GM12878 (cell line): ENCODE data around the gene B4GALNT4. TPM values are rescaled to one million over a fixed set of nuclear protein-coding genes. Genes with fewer than 3 reads are reported as not detected.

Source experiments
- ATAC-seq: fragments of 200-7000 bp; cut with Tn5 transposase; 3 replicates; pipeline ENCODE4 v1.9.1; 2020; ENCODE audit warnings: mild to moderate bottlenecking, moderate library complexity
- BruUV-seq: library from RNA; stranded (reverse); fragments of 400-500 nt; replicated peaks from 2 replicates; lab custom pipeline; 2021; lab: Mats Ljungman, UMichigan
- CTCF ChIA-PET: fragments of 300-600 bp; sonication (Branson Sonifier 250); formaldehyde crosslinking; extraction: SDS; loops from one replicate; lab custom pipeline; 2021; ENCODE audit warnings: inconsistent platforms; lab: Yijun Ruan, JAX
- POLR2A ChIA-PET: fragments of 350-600 bp; formaldehyde crosslinking; extraction: SDS; loops from one replicate; lab custom pipeline; 2021; ENCODE audit warnings: inconsistent platforms; lab: Charles Lee
- RAD21 ChIA-PET: fragments of 300-600 bp; sonication (Branson Sonifier 250); formaldehyde crosslinking; loops from one replicate; lab custom pipeline; 2023; ENCODE audit warnings: antibody characterized with exemption; ENCODE audit not compliant: unreplicated experiment; lab: Charles Lee
- SMC1A ChIA-PET: fragments of 300-600 bp; sonication (Branson Sonifier 250); formaldehyde crosslinking; loops from one replicate; lab custom pipeline; 2023; ENCODE audit not compliant: unreplicated experiment, uncharacterized antibody; lab: Charles Lee
- DNase-seq: peaks from one replicate; pipeline ENCODE4 v3.0.0-alpha.2; 2011; ENCODE audit warnings: low read depth, low spot score
- FAIRE-seq: peaks from 3 replicates; lab custom pipeline; 2011; peaks lifted over from hg19 to GRCh38; lab: Jason Lieb, UNC
- H2AFZ ChIP-seq: 2 replicates; pipeline ENCODE4 v1.6.0; 2011; ENCODE audit warnings: low read depth, low read length, control low read depth; ENCODE audit not compliant: control insufficient read depth
- H3K27ac ChIP-seq: 2 replicates; pipeline ENCODE4 v1.5.1; 2011; ENCODE audit warnings: control low read depth; ENCODE audit not compliant: control insufficient read depth, insufficient read depth
- H3K27me3 ChIP-seq, 2 experiments: replicated peaks in 1 of 2; 2 replicates each; pipeline versions ENCODE4 v1.6.0 to v1.6.1; 2011; ENCODE audit warnings: low read length in 1 of 2; ENCODE audit not compliant: control insufficient read depth in 2 of 2, insufficient read depth in 2 of 2
- H3K36me3 ChIP-seq, 2 experiments: 2 replicates each; pipeline ENCODE4 v1.5.1; 2011; ENCODE audit warnings: low read length in 1 of 2; ENCODE audit not compliant: control insufficient read depth in 2 of 2, insufficient read depth in 2 of 2
- H3K4me1 ChIP-seq: 2 replicates; pipeline ENCODE4 v1.6.1; 2011; ENCODE audit warnings: mild to moderate bottlenecking, low read length, moderate library complexity, mixed read lengths; ENCODE audit not compliant: control insufficient read depth, insufficient read depth
- H3K4me2 ChIP-seq: 2 replicates; pipeline ENCODE4 v1.6.0; 2011; ENCODE audit warnings: control low read depth; ENCODE audit not compliant: control insufficient read depth, insufficient read depth
- H3K4me3 ChIP-seq: fragments of 200-600 bp; sonication (generic); 2 replicates; pipeline ENCODE4 v1.5.1; 2016
- H3K79me2 ChIP-seq: 2 replicates; pipeline ENCODE4 v1.6.0; 2011; ENCODE audit warnings: low read length; ENCODE audit not compliant: control insufficient read depth, insufficient read depth
- H3K9ac ChIP-seq: 2 replicates; pipeline ENCODE4 v1.8.0; 2011; ENCODE audit warnings: low read length, control low read depth, mixed read lengths; ENCODE audit not compliant: control insufficient read depth, insufficient read depth
- H3K9me3 ChIP-seq: replicated peaks from 3 replicates; pipeline ENCODE4 v1.5.1; 2011; ENCODE audit warnings: mild to moderate bottlenecking, low read length; ENCODE audit not compliant: control insufficient read depth, insufficient read depth
- H4K20me1 ChIP-seq: 2 replicates; pipeline ENCODE4 v1.6.0; 2011; ENCODE audit not compliant: control insufficient read depth, insufficient read depth
- HDAC2 ChIP-seq: fragments of 200-600 bp; sonication (generic); IDR thresholded peaks from 2 replicates; pipeline ENCODE4 v1.6.1; 2017
- HDAC6 ChIP-seq: fragments of 200-600 bp; sonication (generic); IDR thresholded peaks from one replicate; pipeline ENCODE4 v1.8.0; 2017; ENCODE audit warnings: antibody characterized with exemption; ENCODE audit not compliant: unreplicated experiment
- IKZF2 ChIP-seq, 2 experiments: fragments of 450-650 bp; IDR thresholded peaks; 2 replicates each; pipeline ENCODE4 v1.6.1; 2017; ENCODE audit warnings: mild to moderate bottlenecking in 2 of 2, moderate library complexity in 2 of 2
- KDM1A ChIP-seq: fragments of 200-600 bp; sonication (generic); IDR thresholded peaks from 2 replicates; pipeline ENCODE4 v1.6.1; 2016; ENCODE audit warnings: borderline replicate concordance
- MEF2B ChIP-seq: fragments of 450-650 bp; IDR thresholded peaks from 2 replicates; pipeline ENCODE4 v1.6.1; 2018; ENCODE audit warnings: mild to moderate bottlenecking, moderate library complexity; ENCODE audit not compliant: partially characterized antibody, poor library complexity, severe bottlenecking
- MTA3 ChIP-seq: IDR thresholded peaks from 2 replicates; pipeline ENCODE4 v1.6.1; 2012; ENCODE audit warnings: low read length, inconsistent platforms, borderline replicate concordance
- MYB ChIP-seq: fragments of 150-350 bp; IDR thresholded peaks from 2 replicates; pipeline ENCODE4 v1.6.1; 2014; ENCODE audit warnings: mild to moderate bottlenecking, low read depth, low read length, borderline replicate concordance
- NR2F1 ChIP-seq: fragments of 450-650 bp; conservative IDR thresholded peaks from 2 replicates; pipeline ENCODE4 v1.6.1; 2017; ENCODE audit warnings: mild to moderate bottlenecking
- RBBP5 ChIP-seq: fragments of 200-600 bp; sonication (generic); conservative IDR thresholded peaks from 2 replicates; pipeline ENCODE4 v1.6.1; 2016
- SREBF1 ChIP-seq: IDR thresholded peaks from 2 replicates; pipeline ENCODE4 v1.6.1; 2012; ENCODE audit warnings: mild to moderate bottlenecking, low read length
- STAT3 ChIP-seq: IDR thresholded peaks from 2 replicates; pipeline ENCODE4 v1.6.1; 2011; ENCODE audit warnings: low read depth, low read length, improper control_type of control experiment
- SUZ12 ChIP-seq: fragments of 200-600 bp; sonication (generic); IDR thresholded peaks from one replicate; pipeline ENCODE4 v1.6.1; 2018; ENCODE audit warnings: antibody characterized with exemption, mild to moderate bottlenecking; ENCODE audit not compliant: unreplicated experiment
- TAF1 ChIP-seq: IDR thresholded peaks from 2 replicates; pipeline ENCODE4 v1.6.1; 2011; ENCODE audit warnings: mild to moderate bottlenecking, low read depth, low read length, borderline replicate concordance
- TCF3 ChIP-seq: IDR thresholded peaks from 2 replicates; pipeline ENCODE4 v1.6.1; 2012; ENCODE audit warnings: low read depth, mild to moderate bottlenecking, low read length, borderline replicate concordance; ENCODE audit not compliant: insufficient read depth
- YBX1 ChIP-seq: fragments of 450-650 bp; IDR thresholded peaks from 2 replicates; pipeline ENCODE4 v1.6.1; 2016; ENCODE audit warnings: antibody characterized with exemption
- WGBS: methylation state at CpG from one replicate; pipeline ENCODE4 v1.1.6; 2016; ENCODE audit warnings: low lambda C conversion rate; ENCODE audit not compliant: insufficient replicate concordance, insufficient coverage; ENCODE audit errors: missing lambda C conversion rate; 5-methylcytosine and 5-hydroxymethylcytosine counted together
- in situ Hi-C: fragments of 300-500 bp; cut with MboI; formaldehyde crosslinking; loops from 9 replicates; pipeline ENCODE4 v1.14.3; 2018; ENCODE audit warnings: mixed read lengths
- intact Hi-C: fragments of 100-400 bp; cut with micrococcal nuclease; formaldehyde crosslinking; loops from one replicate; pipeline ENCODE4 v1.14.2; 2022; ENCODE audit not compliant: unreplicated experiment
- polyA plus RNA-seq, 11 experiments: library from polyadenylated mRNA; depleted of rRNA in 4 of 11; unstranded in 6 of 11; stranded (reverse) in 5 of 11; fragments of >200 nt; fragmentation: Nextera tagmentation in 4 of 11; fragmentation: Illumina TruSeq in 1 of 11; extraction: Ambion mirVana in 4 of 11; extraction: Trizol in 1 of 11; gene quantifications; 1 replicate in 1 of 11; 2 replicates in 10 of 11; pipeline versions ENCODE4 v1.2.1 to v1.2.3, GENCODE V29; 2011 to 2016; ENCODE audit warnings: inconsistent platforms in 2 of 11, missing spikeins in 2 of 11, low read depth in 1 of 11
- total RNA-seq, 4 experiments: library from RNA; depleted of rRNA in 3 of 4; stranded (reverse); fragments of >200 nt in 3 of 4; fragmentation: Illumina TruSeq in 1 of 4; extraction: Trizol in 1 of 4; gene quantifications; 2 replicates each; pipeline versions ENCODE4 v1.2.1 to v1.2.3, GENCODE V29; 2013 to 2021
- TF ChIP-seq, protein P1 (sequence below): fragments of 450-650 bp; IDR thresholded peaks from 2 replicates; pipeline ENCODE4 v1.6.1; 2014; ENCODE audit warnings: mild to moderate bottlenecking
- TF ChIP-seq, protein P2 (sequence below): fragments of 450-650 bp; IDR thresholded peaks from 2 replicates; pipeline ENCODE4 v1.6.1; 2018; ENCODE audit warnings: borderline replicate concordance, mild to moderate bottlenecking; ENCODE audit not compliant: partially characterized antibody

The B4GALNT4 gene
- total and polyA plus RNA-seq, 10 of the 15 experiments (the other 5 are each of a cell fraction or from before 2014, with no cell fraction given): 0.04 to 0.82 (median 0.40) TPM; not detected in 6

DNA sequence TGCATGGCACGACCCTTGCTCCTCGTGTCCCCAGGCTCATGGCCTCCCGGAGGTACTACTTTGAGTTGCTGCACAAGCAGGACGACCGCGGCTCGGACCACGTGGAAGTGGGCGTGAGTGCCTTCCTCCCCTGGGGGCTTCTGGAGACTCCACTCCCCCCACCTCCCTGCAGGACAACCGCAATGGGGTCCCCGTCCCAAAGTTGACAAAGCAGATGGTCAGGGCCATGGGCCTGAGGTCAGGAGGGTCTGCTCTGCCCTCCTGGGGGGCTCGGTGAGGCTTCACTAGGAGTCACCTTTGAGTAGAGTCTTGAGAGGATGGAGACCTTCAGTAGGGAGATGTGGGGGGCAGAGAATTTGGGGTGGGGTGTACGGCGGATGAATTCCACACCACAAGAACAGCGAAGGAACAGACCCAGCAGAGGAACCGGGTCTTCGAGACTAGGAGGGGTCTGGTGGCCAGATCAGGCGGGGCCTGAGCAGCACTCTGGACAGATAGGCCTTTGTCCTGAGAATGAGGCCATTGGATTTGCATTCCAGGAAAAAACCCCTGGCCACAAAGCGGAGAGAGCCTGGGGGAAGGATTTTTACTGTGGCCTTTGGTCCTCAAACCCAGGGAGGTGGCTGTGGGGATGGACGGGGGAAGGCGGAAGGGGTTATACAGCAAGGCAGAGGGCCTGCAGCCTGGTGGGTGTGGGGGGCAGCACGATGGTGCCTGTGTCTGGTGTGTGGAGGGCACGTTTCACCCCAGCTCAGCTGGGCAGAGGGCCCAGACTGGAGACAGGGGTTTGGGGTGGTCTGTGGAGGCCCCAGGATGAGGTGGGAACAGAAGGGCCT is 4.6 kb downstream of the B4GALNT4 start (continued):
- TF ChIP-seq IKZF2 (IDR thresholded peaks at IDR 0.05) (no peak), RBBP5 (no peak), NR2F1 (no peak)
- TF ChIP-seq, protein P1, sequence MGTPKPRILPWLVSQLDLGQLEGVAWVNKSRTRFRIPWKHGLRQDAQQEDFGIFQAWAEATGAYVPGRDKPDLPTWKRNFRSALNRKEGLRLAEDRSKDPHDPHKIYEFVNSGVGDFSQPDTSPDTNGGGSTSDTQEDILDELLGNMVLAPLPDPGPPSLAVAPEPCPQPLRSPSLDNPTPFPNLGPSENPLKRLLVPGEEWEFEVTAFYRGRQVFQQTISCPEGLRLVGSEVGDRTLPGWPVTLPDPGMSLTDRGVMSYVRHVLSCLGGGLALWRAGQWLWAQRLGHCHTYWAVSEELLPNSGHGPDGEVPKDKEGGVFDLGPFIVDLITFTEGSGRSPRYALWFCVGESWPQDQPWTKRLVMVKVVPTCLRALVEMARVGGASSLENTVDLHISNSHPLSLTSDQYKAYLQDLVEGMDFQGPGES: no peak
- TF ChIP-seq, all 136 proteins: peak for 0

- Histone ChIP-seq H3K4me2 (no peak overlapping the region), H3K9ac (no peak overlapping the region), H2AFZ (no peak overlapping the region), H3K36me3 (no peaks in the 10 kb centered on the region)
- in situ Hi-C loops: no loop called here
- DNase-seq: no peak
- no TSS peak for BruUV-seq
- RAD21 ChIA-PET: no interaction called here
- TF ChIP-seq YBX1 (no peak), KDM1A (no peak), TAF1 (no peak), TCF3 (no peak), SREBF1 (no peak), MTA3 (no peak), MEF2B (no peak), STAT3 (no peak), SUZ12 (no peak), MYB (no peak), HDAC6 (no peak), HDAC2 (no peak)
- TF ChIP-seq, protein P2, sequence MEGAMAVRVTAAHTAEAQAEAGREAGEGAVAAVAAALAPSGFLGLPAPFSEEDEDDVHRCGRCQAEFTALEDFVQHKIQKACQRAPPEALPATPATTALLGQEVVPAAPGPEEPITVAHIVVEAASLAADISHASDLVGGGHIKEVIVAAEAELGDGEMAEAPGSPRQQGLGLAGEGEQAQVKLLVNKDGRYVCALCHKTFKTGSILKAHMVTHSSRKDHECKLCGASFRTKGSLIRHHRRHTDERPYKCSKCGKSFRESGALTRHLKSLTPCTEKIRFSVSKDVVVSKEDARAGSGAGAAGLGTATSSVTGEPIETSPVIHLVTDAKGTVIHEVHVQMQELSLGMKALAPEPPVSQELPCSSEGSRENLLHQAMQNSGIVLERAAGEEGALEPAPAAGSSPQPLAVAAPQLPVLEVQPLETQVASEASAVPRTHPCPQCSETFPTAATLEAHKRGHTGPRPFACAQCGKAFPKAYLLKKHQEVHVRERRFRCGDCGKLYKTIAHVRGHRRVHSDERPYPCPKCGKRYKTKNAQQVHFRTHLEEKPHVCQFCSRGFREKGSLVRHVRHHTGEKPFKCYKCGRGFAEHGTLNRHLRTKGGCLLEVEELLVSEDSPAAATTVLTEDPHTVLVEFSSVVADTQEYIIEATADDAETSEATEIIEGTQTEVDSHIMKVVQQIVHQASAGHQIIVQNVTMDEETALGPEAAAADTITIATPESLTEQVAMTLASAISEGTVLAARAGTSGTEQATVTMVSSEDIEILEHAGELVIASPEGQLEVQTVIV: no peak
- TF ChIP-seq, all 136 proteins: peak for 0
- H3K4me3 ChIP-seq: no peak overlapping the region
- ChIA-PET CTCF (no interaction called here), SMC1A (no interaction called here), POLR2A (no interaction called here)
- H3K4me1 ChIP-seq: no peaks in the 10 kb centered on the region
- H3K27ac ChIP-seq: no peak overlapping the region
- ATAC-seq: no peak
- 78% methylated on average over 40 of the region's 41 CpGs for WGBS
- H3K79me2 ChIP-seq: no peaks in the 10 kb centered on the region
- peaks cover 0 to 3% of the 10 kb centered on the region in 2 experiments; a peak in 2 of 4 replicates for H3K27me3 ChIP-seq
- no peaks in the 10 kb centered on the region for H3K9me3 ChIP-seq
- FAIRE-seq: no peak
- intact Hi-C loops: no loop called here
- H4K20me1 ChIP-seq: no peaks in the 10 kb centered on the region
Observed at GRCh38 chr11:375065-376025, 6.0 kb downstream of the B4GALNT4 start.
